LNCAP (cell line): ENCODE data around the gene AKAP8.

Experiments
- CTCF ChIP-seq: fragments of 450-650 bp; IDR thresholded peaks from 2 replicates; pipeline ENCODE4 v1.5.1; 2017; ENCODE audit warnings: mild to moderate bottlenecking

AKAP8 gene

GRCh38 chr19:15315101-15315500 is 64.5 kb downstream of the AKAP8 start:
- TF ChIP-seq CTCF = no peak

- no peak for TF ChIP-seq CTCF
These were observed 65.8 kb downstream of the AKAP8 start for GRCh38 chr19:15313649-15314279.

- TF ChIP-seq CTCF = no peak
These were observed 72.4 kb downstream of the AKAP8 start for GRCh38 chr19:15307169-15307568.

- TF ChIP-seq CTCF = no peak
These were observed 73.8 kb downstream of the AKAP8 start for GRCh38 chr19:15305582-15306334.

- no peak for TF ChIP-seq CTCF
These were observed 75.4 kb downstream of the AKAP8 start for GRCh38 chr19:15304140-15304705.
